CD4-positive, alpha-beta memory T cell (primary cell): ENCODE results near the gene TEF. TPM values are rescaled to one million over a fixed set of nuclear protein-coding genes. Genes with fewer than 3 reads are reported as not detected.

Experiments used
- CTCF ChIA-PET: fragments of 350-600 bp; sonication (Branson Sonifier 250); formaldehyde crosslinking; loops from one replicate; lab custom pipeline; 2021; ENCODE audit warnings: inconsistent platforms; ENCODE audit not compliant: partially characterized antibody; lab: Charles Lee
- POLR2A ChIA-PET: fragments of 350-600 bp; sonication (Branson Sonifier 250); formaldehyde crosslinking; loops from one replicate; lab custom pipeline; 2021; ENCODE audit not compliant: partially characterized antibody; lab: Charles Lee
- DNase-seq, 5 donors: peaks; one replicate each; pipeline versions ENCODE4 v3.0.0 to v3.0.0-alpha.2; 2020 to 2022; ENCODE audit warnings: mixed read lengths in 1 of 5
- H3K27ac ChIP-seq: one replicate; pipeline ENCODE4 v1.7.0; 2013; ENCODE audit warnings: low read depth, low read length
- H3K27me3 ChIP-seq: 2 replicates; pipeline ENCODE4 v1.7.0; 2013; ENCODE audit warnings: mild to moderate bottlenecking, low read length, moderate library complexity; ENCODE audit not compliant: insufficient read depth
- H3K36me3 ChIP-seq: 2 replicates; pipeline ENCODE4 v1.7.0; 2013; ENCODE audit warnings: mild to moderate bottlenecking, low read length, moderate library complexity; ENCODE audit not compliant: insufficient read depth
- H3K4me1 ChIP-seq: 2 replicates; pipeline ENCODE4 v1.7.0; 2013; ENCODE audit warnings: mild to moderate bottlenecking, low read length, moderate library complexity; ENCODE audit not compliant: insufficient read depth
- H3K4me3 ChIP-seq, 2 donors: one replicate each; pipeline ENCODE4 v1.7.0; 2013; ENCODE audit warnings: low read length in 2 of 2, mild to moderate bottlenecking in 1 of 2
- H3K9me3 ChIP-seq, 2 donors: one replicate each; pipeline ENCODE4 v1.7.0; 2013; ENCODE audit warnings: low read length in 2 of 2, control low read depth in 1 of 2; ENCODE audit not compliant: control insufficient read depth in 1 of 2
- H3K27ac Mint-ChIP-seq, 7 donors: one replicate each; pipeline ENCODE4 v1.8.0; 2020 to 2021; ENCODE audit warnings: mixed read lengths in 7 of 7, mild to moderate bottlenecking in 6 of 7, inconsistent platforms in 3 of 7, moderate library complexity in 3 of 7
- H3K27me3 Mint-ChIP-seq, 2 donors: one replicate each; pipeline ENCODE4 v1.8.0; 2020 to 2021; ENCODE audit warnings: mixed read lengths in 2 of 2
- H3K36me3 Mint-ChIP-seq, 2 donors: one replicate each; pipeline ENCODE4 v1.8.0; 2020 to 2021; ENCODE audit warnings: mixed read lengths in 2 of 2, inconsistent platforms in 1 of 2, mild to moderate bottlenecking in 1 of 2
- H3K4me1 Mint-ChIP-seq, 4 donors: one replicate each; pipeline ENCODE4 v1.8.0; 2020 to 2021; ENCODE audit warnings: mixed read lengths in 4 of 4, mild to moderate bottlenecking in 1 of 4
- H3K4me3 Mint-ChIP-seq, 8 donors: one replicate each; pipeline ENCODE4 v1.8.0; 2020 to 2021; ENCODE audit warnings: mixed read lengths in 8 of 8, mild to moderate bottlenecking in 7 of 8, moderate library complexity in 6 of 8, inconsistent platforms in 3 of 8
- H3K9me3 Mint-ChIP-seq, 8 donors: one replicate each; pipeline ENCODE4 v1.8.0; 2020 to 2021; ENCODE audit warnings: mixed read lengths in 8 of 8, mild to moderate bottlenecking in 5 of 8, inconsistent platforms in 3 of 8, moderate library complexity in 1 of 8
- intact Hi-C: fragments of 100-400 bp; cut with micrococcal nuclease; formaldehyde crosslinking; loops from one replicate; pipeline ENCODE4 v1.15.1; 2023
- polyA plus RNA-seq, 2 donors: library from polyadenylated mRNA; unstranded; fragments of 300-500 nt; fragmentation: Illumina TruSeq; gene quantifications; one replicate each; pipeline ENCODE4 v1.2.3, GENCODE V29; 2021
- total RNA-seq, 2 experiments: library from RNA; stranded (reverse); gene quantifications; one replicate each; pipeline ENCODE4 v1.2.3, GENCODE V29; 2021

Gene TEF
- total and polyA plus RNA-seq, 4 experiments from 2014 or later: 4.4 to 8.8 (median 6.5) TPM

DNA sequence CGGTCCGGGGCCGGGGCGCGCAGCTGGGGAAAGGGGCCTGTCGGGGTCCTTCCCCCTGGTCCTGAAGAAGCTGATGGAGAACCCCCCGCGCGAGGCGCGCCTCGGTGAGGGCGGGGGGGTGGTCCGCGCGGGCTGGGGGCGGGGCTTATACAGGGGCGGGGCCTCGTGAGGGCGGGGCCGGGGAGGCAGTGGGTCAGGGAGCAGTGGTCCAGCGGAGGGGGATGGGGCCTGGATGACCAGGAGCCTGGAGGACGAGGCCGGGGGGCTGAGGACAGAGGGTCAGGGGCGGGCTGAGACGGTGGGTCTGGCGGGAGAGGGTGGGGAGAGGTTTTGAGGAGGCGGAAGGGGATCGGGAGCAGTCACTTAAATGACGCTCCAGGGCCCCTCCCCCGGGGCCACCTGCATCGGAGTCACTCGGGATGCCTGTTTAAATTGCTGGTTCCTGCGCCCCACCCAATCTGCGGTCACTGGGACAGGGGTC, 396 bp downstream of the TEF start:
- DNase-seq: peak; percentile 63 to 76 (median 65)
- ChIA-PET POLR2A (interaction anchor here (0.9 to 3.7 kb wide), 17 partner anchors 16 to 559 kb away, joined by 3 to 45 read pairs (median 8); partner anchors contain the start of genes ACO2, DESI1, EP300 and PHF5A), CTCF (interaction anchor here (0.6 to 2.4 kb wide), 9 partner anchors 21 to 285 kb away, joined by 3 to 12 read pairs (median 4); partner anchors contain the start of genes PMM1, POLR3H, RANGAP1 and ZC3H7B)
- Histone ChIP-seq H3K4me1 (peaks cover 18% of the 10 kb centered on the region), H3K27me3 (no peaks in the 10 kb centered on the region), H3K4me3 (peak overlapping the region; percentile 61 to 88), H3K36me3 (no peaks in the 10 kb centered on the region), H3K9me3 (no peaks in the 10 kb centered on the region), H3K27ac (peak overlapping the region; percentile 87)
- no peaks in the 10 kb centered on the region for H3K9me3 Mint-ChIP-seq
- intact Hi-C loops: loop anchor here (1.0 to 5.0 kb wide), 2 partner anchors 81 to 290 kb away; partner anchors contain the start of genes EP300 and ZC3H7B
- H3K4me1 Mint-ChIP-seq: peaks cover 12 to 36% (median 22%) of the 10 kb centered on the region in 4 donors
- peaks cover 0 to 5% of the 10 kb centered on the region in 2 donors for H3K36me3 Mint-ChIP-seq
- H3K27ac Mint-ChIP-seq: peak overlapping the region; percentile 95 to 98 (median 97)
- no peaks in the 10 kb centered on the region for H3K27me3 Mint-ChIP-seq
- H3K4me3 Mint-ChIP-seq: peak overlapping the region; percentile 90 to 94 (median 92)

DNA sequence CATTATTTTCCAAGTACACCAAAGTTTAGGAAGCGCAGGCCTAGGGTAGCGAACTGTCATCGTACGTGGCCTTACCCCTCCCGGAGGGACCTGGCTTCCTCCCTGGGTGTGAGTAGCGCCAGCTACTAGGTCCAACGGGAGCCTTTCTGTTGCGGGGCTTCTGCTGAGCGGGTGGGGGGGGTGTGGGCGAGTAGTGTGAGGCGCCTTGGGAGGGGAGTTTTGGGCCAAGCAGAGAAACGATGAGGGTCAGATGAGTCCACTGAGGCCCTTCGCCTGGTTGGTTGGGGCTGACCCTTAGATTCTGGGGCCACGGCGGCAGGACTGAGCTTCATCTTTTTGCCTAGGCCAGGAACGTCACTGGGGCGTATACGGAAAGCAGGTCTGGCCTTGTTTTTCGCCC, 868 bp downstream of the TEF start:
- Histone ChIP-seq H3K4me1 (peaks cover 18% of the 10 kb centered on the region), H3K36me3 (no peaks in the 10 kb centered on the region), H3K27ac (peak overlapping the region; percentile 87), H3K4me3 (peak overlapping the region; percentile 61 to 88), H3K27me3 (no peaks in the 10 kb centered on the region), H3K9me3 (no peaks in the 10 kb centered on the region)
- POLR2A ChIA-PET: interaction anchor here (1.3 to 3.7 kb wide), 10 partner anchors 64 to 558 kb away, joined by 5 to 45 read pairs (median 17); partner anchors contain the start of genes ACO2, DESI1, EP300 and PHF5A
- H3K9me3 Mint-ChIP-seq: no peaks in the 10 kb centered on the region
- peak overlapping the region; percentile 95 to 98 (median 97) for H3K27ac Mint-ChIP-seq
- no peak for DNase-seq
- H3K4me3 Mint-ChIP-seq: peak overlapping the region; percentile 90 to 94 (median 91)
- CTCF ChIA-PET: interaction anchor here (0.8 to 3.4 kb wide), 4 partner anchors 21 to 145 kb away, joined by 3 to 12 read pairs (median 6); partner anchors contain the start of gene ZC3H7B
- H3K36me3 Mint-ChIP-seq: peaks cover 0 to 7% of the 10 kb centered on the region in 2 donors
- intact Hi-C loops: loop anchor here (1.0 to 5.0 kb wide), 2 partner anchors 81 to 290 kb away; partner anchors contain the start of genes EP300 and ZC3H7B
- H3K4me1 Mint-ChIP-seq: peaks cover 12 to 36% (median 22%) of the 10 kb centered on the region in 4 donors
- H3K27me3 Mint-ChIP-seq: no peaks in the 10 kb centered on the region

GRCh38 chr22:41383085-41383484, 1.3 kb downstream of the TEF start:
- Histone ChIP-seq H3K9me3 (no peaks in the 10 kb centered on the region), H3K27me3 (no peaks in the 10 kb centered on the region), H3K4me1 (peaks cover 18% of the 10 kb centered on the region), H3K4me3 (no peak overlapping the region), H3K36me3 (no peaks in the 10 kb centered on the region), H3K27ac (no peak overlapping the region)
- no peaks in the 10 kb centered on the region for H3K9me3 Mint-ChIP-seq
- peaks cover 0 to 8% of the 10 kb centered on the region in 2 donors for H3K36me3 Mint-ChIP-seq
- intact Hi-C loops: loop anchor here (5.0 kb wide), 1 partner anchor 291 kb away; the partner anchor contains the start of gene EP300
- DNase-seq: no peak
- H3K27ac Mint-ChIP-seq: peak overlapping the region; percentile 13 to 98 (median 83)
- H3K27me3 Mint-ChIP-seq: no peaks in the 10 kb centered on the region
- peak overlapping the region; percentile 72 to 94 (median 91) for H3K4me3 Mint-ChIP-seq
- CTCF ChIA-PET: interaction anchor here (2.4 to 3.4 kb wide), 2 partner anchors 21 to 146 kb away, joined by 9 to 12 read pairs; no protein-coding TSS in a partner anchor
- POLR2A ChIA-PET: interaction anchor here (3.3 to 3.7 kb wide), 3 partner anchors 63 to 97 kb away, joined by 33 to 45 read pairs (median 40); partner anchors contain the start of genes ACO2, PHF5A, RANGAP1 and TOB2
- peaks cover 12 to 36% (median 22%) of the 10 kb centered on the region in 4 donors for H3K4me1 Mint-ChIP-seq

DNA sequence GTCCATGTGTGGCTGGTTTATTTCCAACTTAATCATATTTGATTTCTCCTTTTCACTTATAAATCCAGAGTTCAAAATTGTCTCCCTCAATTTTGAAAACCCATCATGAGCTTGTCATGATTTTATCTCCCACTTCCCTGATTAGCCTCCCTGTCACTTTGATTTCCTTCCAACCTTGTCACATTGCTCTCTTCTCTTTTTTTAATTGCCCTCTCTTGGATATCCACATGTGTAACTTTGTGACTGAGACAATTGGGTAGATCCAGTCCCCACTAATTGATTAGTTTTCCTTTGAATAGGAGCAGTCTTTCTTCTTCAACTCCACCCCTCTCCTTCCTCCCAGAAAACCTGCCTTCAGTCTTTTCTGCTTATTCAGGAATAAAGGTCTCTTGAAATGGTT, 2.4 kb downstream of the TEF start:
- ChIA-PET CTCF (interaction anchor here (1.3 to 3.4 kb wide), 2 partner anchors 20 to 143 kb away, joined by 3 to 9 read pairs; no protein-coding TSS in a partner anchor), POLR2A (no interaction called here)
- peak overlapping the region in 6 of 7 donors; percentile 28 to 98 (median 61) for H3K27ac Mint-ChIP-seq

DNA sequence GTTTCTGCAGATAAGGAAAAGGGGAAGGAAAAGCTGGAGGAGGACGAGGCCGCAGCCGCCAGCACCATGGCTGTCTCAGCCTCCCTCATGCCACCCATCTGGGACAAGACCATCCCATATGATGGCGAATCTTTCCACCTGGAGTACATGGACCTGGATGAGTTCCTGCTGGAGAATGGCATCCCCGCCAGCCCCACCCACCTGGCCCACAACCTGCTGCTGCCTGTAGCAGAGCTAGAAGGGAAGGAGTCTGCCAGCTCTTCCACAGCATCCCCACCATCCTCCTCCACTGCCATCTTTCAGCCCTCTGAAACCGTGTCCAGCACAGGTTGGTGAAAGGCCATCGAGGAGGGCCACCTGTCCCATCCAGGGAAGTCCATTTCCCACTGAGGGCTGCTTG, 5.6 kb downstream of the TEF start:
- Histone ChIP-seq H3K4me1 (peaks cover 12% of the 10 kb centered on the region), H3K36me3 (peaks cover 6% of the 10 kb centered on the region), H3K27ac (no peak overlapping the region), H3K9me3 (no peaks in the 10 kb centered on the region), H3K4me3 (no peak overlapping the region), H3K27me3 (no peaks in the 10 kb centered on the region)
- H3K27me3 Mint-ChIP-seq: no peaks in the 10 kb centered on the region
- H3K27ac Mint-ChIP-seq: no peak overlapping the region
- H3K36me3 Mint-ChIP-seq: peaks cover 14 to 22% of the 10 kb centered on the region in 2 donors
- ChIA-PET CTCF (no interaction called here), POLR2A (interaction anchor here (1.2 kb wide), 1 partner anchor 25 kb away, joined by 4 read pairs; no protein-coding TSS in a partner anchor)
- H3K4me3 Mint-ChIP-seq: no peak overlapping the region
- intact Hi-C loops: no loop called here
- no peak for DNase-seq
- peaks cover 0 to 2% (median 0%) of the 10 kb centered on the region in 8 donors for H3K9me3 Mint-ChIP-seq
- H3K4me1 Mint-ChIP-seq: peaks cover 13 to 25% (median 17%) of the 10 kb centered on the region in 4 donors

More for the DNA sequence above, 2.4 kb downstream of the TEF start:
- Mint-ChIP-seq H3K9me3 (peaks cover 0 to 2% (median 0%) of the 10 kb centered on the region in 8 donors), H3K4me3 (peak overlapping the region in 7 of 8 donors; percentile 13 to 64 (median 47)), H3K36me3 (peaks cover 4 to 12% of the 10 kb centered on the region in 2 donors), H3K27me3 (no peaks in the 10 kb centered on the region), H3K4me1 (peaks cover 12 to 36% (median 22%) of the 10 kb centered on the region in 4 donors)
- intact Hi-C loops: loop anchor here (5.0 kb wide), 1 partner anchor 292 kb away; the partner anchor contains the start of gene EP300
- no peaks in the 10 kb centered on the region for H3K9me3 ChIP-seq
- H3K27me3 ChIP-seq: no peaks in the 10 kb centered on the region
- H3K4me3 ChIP-seq: no peak overlapping the region
- H3K27ac ChIP-seq: no peak overlapping the region
- no peak for DNase-seq
- H3K36me3 ChIP-seq: no peaks in the 10 kb centered on the region
- H3K4me1 ChIP-seq: peaks cover 18% of the 10 kb centered on the region

GRCh38 chr22:41394012-41394356, 12.2 kb downstream of the TEF start:
- CTCF ChIA-PET: interaction anchor here (1.3 kb wide), 1 partner anchor 133 kb away, joined by 3 read pairs; no protein-coding TSS in a partner anchor
- no peaks in the 10 kb centered on the region for H3K9me3 ChIP-seq
- peak overlapping the region in 1 of 7 donors; percentile 30 for H3K27ac Mint-ChIP-seq
- POLR2A ChIA-PET: no interaction called here
- H3K9me3 Mint-ChIP-seq: no peaks in the 10 kb centered on the region
- H3K4me1 Mint-ChIP-seq: peaks cover 0 to 4% (median 2%) of the 10 kb centered on the region in 4 donors
- H3K4me3 Mint-ChIP-seq: no peak overlapping the region
- H3K4me3 ChIP-seq: no peak overlapping the region
- H3K27me3 ChIP-seq: no peaks in the 10 kb centered on the region
- intact Hi-C loops: no loop called here
- no peak overlapping the region for H3K27ac ChIP-seq
- no peaks in the 10 kb centered on the region for H3K4me1 ChIP-seq
- H3K36me3 ChIP-seq: peaks cover 37% of the 10 kb centered on the region
- no peak for DNase-seq
- H3K27me3 Mint-ChIP-seq: no peaks in the 10 kb centered on the region
- H3K36me3 Mint-ChIP-seq: peaks cover 25 to 52% of the 10 kb centered on the region in 2 donors
